B cell (primary cell): ENCODE results near the gene RIMKLB. TPM values are rescaled to one million over a fixed set of nuclear protein-coding genes. Genes with fewer than 3 reads are reported as not detected.
A peak's percentile ranks its signal among the peaks of the same experiment; 100 is the strongest.

ENCODE experiments used
- ATAC-seq: fragments of 200-7000 bp; cut with Tn5 transposase; one replicate; pipeline ENCODE4 v1.10.0; 2021; ENCODE audit warnings: low read depth, mild to moderate bottlenecking, moderate number of reproducible peaks, moderate library complexity
- CTCF ChIA-PET: fragments of 350-600 bp; sonication (Branson Sonifier 250); formaldehyde crosslinking; loops from one replicate; lab custom pipeline; 2021; ENCODE audit warnings: antibody characterized with exemption, inconsistent platforms; lab: Charles Lee
- POLR2A ChIA-PET: fragments of 350-600 bp; sonication (Branson Sonifier 250); formaldehyde crosslinking; loops from one replicate; lab custom pipeline; 2021; ENCODE audit warnings: antibody characterized with exemption; lab: Charles Lee
- DNase-seq: peaks from one replicate; pipeline ENCODE4 v3.0.0; 2013
- H2AFZ ChIP-seq: 2 replicates; pipeline ENCODE4 v1.6.1; 2012; ENCODE audit warnings: mild to moderate bottlenecking, low read depth, low read length; ENCODE audit not compliant: insufficient read depth, poor library complexity, severe bottlenecking
- H3K27ac ChIP-seq, 2 donors: 1 replicate in 1 of 2; 2 replicates in 1 of 2; pipeline ENCODE4 v1.5.1; 2012 to 2013; ENCODE audit warnings: low read length in 2 of 2, mild to moderate bottlenecking in 2 of 2, moderate library complexity in 1 of 2
- H3K27me3 ChIP-seq, 4 experiments: fragments of 200-600 bp in 1 of 4; sonication (generic) in 1 of 4; replicated peaks in 1 of 4; 1 replicate in 2 of 4; 2 replicates in 2 of 4; pipeline versions ENCODE4 v1.6.1 to v1.7.0; 2013 to 2016; ENCODE audit warnings: low read length in 3 of 4, mild to moderate bottlenecking in 2 of 4, mixed read lengths in 1 of 4, moderate library complexity in 1 of 4; ENCODE audit not compliant: insufficient read depth in 4 of 4, control insufficient read depth in 3 of 4; ENCODE audit errors: control extremely low read depth in 1 of 4
- H3K36me3 ChIP-seq, 2 experiments: replicated peaks in 1 of 2; 1 replicate in 1 of 2; 2 replicates in 1 of 2; pipeline versions ENCODE4 v1.6.1 to v1.7.1; 2013; ENCODE audit warnings: low read length in 1 of 2; ENCODE audit not compliant: insufficient read depth in 2 of 2, control insufficient read depth in 1 of 2; ENCODE audit errors: control extremely low read depth in 1 of 2, extremely low read depth in 1 of 2
- H3K4me1 ChIP-seq, 2 donors: fragments of 200-600 bp in 1 of 2; sonication (generic) in 1 of 2; 1 replicate in 1 of 2; 2 replicates in 1 of 2; pipeline versions ENCODE4 v1.5.1 to v1.6.1; 2013 to 2017; ENCODE audit warnings: low read length in 2 of 2; ENCODE audit not compliant: control insufficient read depth in 2 of 2, insufficient read depth in 2 of 2
- H3K4me2 ChIP-seq: replicated peaks from 2 replicates; pipeline ENCODE3; 2012; ENCODE audit warnings: mild to moderate bottlenecking, low read depth, low read length; ENCODE audit not compliant: poor library complexity, severe bottlenecking
- H3K4me3 ChIP-seq, 5 experiments: fragments of 200-600 bp in 1 of 5; sonication (generic) in 1 of 5; 1 replicate in 3 of 5; 2 replicates in 2 of 5; pipeline versions ENCODE4 v1.5.1 to v1.7.0; 2011 to 2016; ENCODE audit warnings: low read length in 4 of 5, mild to moderate bottlenecking in 4 of 5, low read depth in 2 of 5, control low read depth in 1 of 5, moderate library complexity in 1 of 5; ENCODE audit not compliant: insufficient read depth in 1 of 5; ENCODE audit errors: control extremely low read depth in 1 of 5, extremely low read depth in 1 of 5
- H3K79me2 ChIP-seq: fragments of 200-600 bp; sonication (generic); one replicate; pipeline ENCODE4 v1.6.0; 2016; ENCODE audit warnings: low read length; ENCODE audit not compliant: control insufficient read depth, insufficient read depth
- H3K9ac ChIP-seq: fragments of 200-600 bp; sonication (generic); 2 replicates; pipeline ENCODE4 v1.6.1; 2017; ENCODE audit warnings: mild to moderate bottlenecking, low read length, moderate library complexity
- H3K9me3 ChIP-seq, 3 donors: one replicate each; pipeline versions ENCODE4 v1.6.1 to v1.7.1; 2013; ENCODE audit warnings: low read length in 2 of 3; ENCODE audit not compliant: control insufficient read depth in 2 of 3, insufficient read depth in 1 of 3; ENCODE audit errors: control extremely low read depth in 1 of 3
- H4K20me1 ChIP-seq: 2 replicates; pipeline ENCODE4 v1.6.0; 2012; ENCODE audit warnings: mild to moderate bottlenecking, low read length; ENCODE audit not compliant: insufficient read depth, control insufficient read depth, poor library complexity, severe bottlenecking
- H3K27ac Mint-ChIP-seq: one replicate; pipeline ENCODE4 v1.8.0; 2021; ENCODE audit warnings: mixed read lengths
- H3K27me3 Mint-ChIP-seq: one replicate; pipeline ENCODE4 v1.8.0; 2021; ENCODE audit warnings: mixed read lengths
- H3K4me1 Mint-ChIP-seq: one replicate; pipeline ENCODE4 v1.8.0; 2021; ENCODE audit warnings: mixed read lengths
- H3K4me3 Mint-ChIP-seq: one replicate; pipeline ENCODE4 v1.8.0; 2021; ENCODE audit warnings: mixed read lengths
- H3K9me3 Mint-ChIP-seq: one replicate; pipeline ENCODE4 v1.8.0; 2022; ENCODE audit warnings: mixed read lengths; ENCODE audit not compliant: insufficient read depth
- CTCF ChIP-seq: fragments of 200-600 bp; IDR thresholded peaks from one replicate; pipeline ENCODE4 v1.8.0; 2022; ENCODE audit warnings: antibody characterized with exemption, mild to moderate bottlenecking
- EZH2 ChIP-seq: IDR thresholded peaks from 2 replicates; pipeline ENCODE4 v1.6.1; 2012; ENCODE audit warnings: borderline replicate concordance, low read depth, mild to moderate bottlenecking, moderate library complexity, low read length; ENCODE audit not compliant: insufficient read depth, poor library complexity, severe bottlenecking
- WGBS: methylation state at CpG from one replicate; pipeline ENCODE4 v1.1.5; 2013; ENCODE audit warnings: missing lambda C conversion rate; ENCODE audit not compliant: insufficient coverage; 5-methylcytosine and 5-hydroxymethylcytosine counted together
- intact Hi-C: fragments of 100-400 bp; cut with micrococcal nuclease; formaldehyde crosslinking; loops from one replicate; pipeline ENCODE4 v1.10.0; 2022
- polyA plus RNA-seq: library from polyadenylated mRNA; depleted of rRNA; stranded (reverse); fragments of >200 nt; gene quantifications from 2 replicates; pipeline ENCODE4 v1.2.3, GENCODE V29; 2012
- total RNA-seq, 2 donors: library from RNA; stranded (reverse); fragments of 120-200 nt in 1 of 2; gene quantifications; 1 replicate in 1 of 2; 2 replicates in 1 of 2; pipeline versions ENCODE4 v1.2.3 to v1.2.4, GENCODE V29; 2013 to 2022

The RIMKLB gene
- total and polyA plus RNA-seq, 2 donors (not counting 1 experiment from before 2014, with no cell fraction given): 27.8 to 54.2 TPM

GRCh38 chr12:8648576-8649205 lies 49.1 kb upstream of the RIMKLB start:
- Mint-ChIP-seq H3K27me3 (no peaks in the 10 kb centered on the region), H3K4me3 (no peak overlapping the region), H3K9me3 (no peaks in the 10 kb centered on the region), H3K27ac (no peak overlapping the region), H3K4me1 (peaks cover 30% of the 10 kb centered on the region)
- TF ChIP-seq EZH2 (no peak), CTCF (no peak)
- Histone ChIP-seq H3K79me2 (no peaks in the 10 kb centered on the region), H3K4me1 (peaks cover 24 to 25% of the 10 kb centered on the region in 2 donors), H3K4me3 (no peak overlapping the region), H2AFZ (peak overlapping the region; percentile 58), H3K4me2 (no peak overlapping the region), H4K20me1 (no peaks in the 10 kb centered on the region), H3K27ac (no peak overlapping the region), H3K36me3 (no peaks in the 10 kb centered on the region), H3K9ac (no peak overlapping the region), H3K27me3 (peaks cover 0 to 2% (median 0%) of the 10 kb centered on the region in 4 experiments), H3K9me3 (no peaks in the 10 kb centered on the region)
- CTCF ChIA-PET: interaction anchor here (2.2 kb wide), 1 partner anchor 9 kb away, joined by 9 read pairs; no protein-coding TSS in a partner anchor
- WGBS: 33% methylated on average over 3 of the region's 8 CpGs
- ATAC-seq (no peak), DNase-seq (no peak)
- intact Hi-C loops: no loop called here
- POLR2A ChIA-PET: no interaction called here

- Histone ChIP-seq H2AFZ (no peak overlapping the region), H3K4me2 (no peak overlapping the region), H4K20me1 (no peaks in the 10 kb centered on the region), H3K4me3 (no peak overlapping the region), H3K79me2 (no peaks in the 10 kb centered on the region), H3K4me1 (no peaks in the 10 kb centered on the region), H3K9ac (no peak overlapping the region), H3K27me3 (peaks cover 0 to 2% (median 0%) of the 10 kb centered on the region in 4 experiments), H3K27ac (no peak overlapping the region), H3K9me3 (peaks cover 0 to 4% (median 0%) of the 10 kb centered on the region in 3 donors), H3K36me3 (no peaks in the 10 kb centered on the region)
- H3K4me3 Mint-ChIP-seq: no peak overlapping the region
- no peaks in the 10 kb centered on the region for H3K4me1 Mint-ChIP-seq
- TF ChIP-seq EZH2: no peak
- TF ChIP-seq CTCF: no peak
- no peaks in the 10 kb centered on the region for H3K27me3 Mint-ChIP-seq
- WGBS: 97% methylated on average over 4 of the region's 6 CpGs
- ChIA-PET POLR2A (no interaction called here), CTCF (interaction anchor here (0.7 to 1.4 kb wide), 5 partner anchors 9 to 619 kb away, joined by 3 to 4 read pairs (median 3); no protein-coding TSS in a partner anchor)
- H3K27ac Mint-ChIP-seq: no peak overlapping the region
- ATAC-seq (no peak), DNase-seq (no peak)
- H3K9me3 Mint-ChIP-seq: no peaks in the 10 kb centered on the region
- intact Hi-C loops: no loop called here
Observed at GRCh38 chr12:8655421-8655820, 42.4 kb upstream of the RIMKLB start.
